ENCODE results near the gene GRID1.

GRID1 gene

DNA sequence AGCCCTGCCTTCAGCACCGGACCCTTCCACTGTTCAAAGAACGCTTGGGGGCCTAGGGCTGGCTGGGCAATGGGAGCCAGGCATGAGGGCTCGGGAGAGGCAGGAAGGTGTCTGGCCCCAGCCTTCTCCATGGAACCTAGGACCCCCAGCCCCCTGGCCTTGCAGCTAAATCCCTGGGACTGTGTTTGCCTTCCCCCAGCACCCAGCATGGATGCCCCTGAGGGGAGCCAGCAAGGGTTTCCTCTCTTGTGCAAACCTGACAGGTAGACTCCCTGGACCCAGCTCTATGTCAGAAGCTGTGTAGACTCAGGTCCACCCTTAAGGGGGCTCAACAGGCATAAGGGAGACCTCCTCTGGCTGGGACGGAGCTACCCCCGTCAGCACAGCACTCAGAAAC, 288.0 kb downstream of the GRID1 start:
- H3K9me3 ChIP-seq (ENCODE audit: control insufficient read depth, insufficient read depth, low read depth, low read length) = no peaks in the 10 kb centered on the region
- no peak overlapping the region for H3K27ac ChIP-seq (ENCODE audit: extremely low read depth, low read depth, low read length)
- H3K4me1 ChIP-seq (ENCODE audit: control insufficient read depth, insufficient read depth, low read length) = no peaks in the 10 kb centered on the region
- TF ChIP-seq ZNF629 (tag by site-specific recombination; IDR thresholded peaks at IDR 0.05) (no peak), ZNF19 (tag by site-specific recombination; IDR thresholded peaks at IDR 0.05; ENCODE audit: low read depth) (no peak), KLF8 (tag by site-specific recombination; IDR thresholded peaks at IDR 0.05) (no peak), SETDB1 (IDR thresholded peaks at IDR 0.05; ENCODE audit: insufficient read length, low read length) (no peak), MYNN (tag by site-specific recombination; IDR thresholded peaks at IDR 0.05; ENCODE audit: borderline replicate concordance) (no peak), ZNF558 (tag by site-specific recombination; IDR thresholded peaks at IDR 0.05) (no peak), ZNF701 (tag by site-specific recombination; IDR thresholded peaks at IDR 0.05) (no peak), ZNF514 (tag by site-specific recombination; IDR thresholded peaks at IDR 0.05) (no peak), ZNF596 (tag by site-specific recombination; IDR thresholded peaks at IDR 0.05) (no peak), KLF16 (tag by site-specific recombination; IDR thresholded peaks at IDR 0.05) (no peak), ZNF677 (tag by site-specific recombination; IDR thresholded peaks at IDR 0.05) (no peak), WT1 (tag by site-specific recombination; IDR thresholded peaks at IDR 0.05) (no peak), KLF10 (tag by site-specific recombination; IDR thresholded peaks at IDR 0.05) (no peak), ZNF354C (tag by site-specific recombination; IDR thresholded peaks at IDR 0.05; ENCODE audit: borderline replicate concordance, low read depth) (no peak), ZNF544 (tag by site-specific recombination; IDR thresholded peaks at IDR 0.05) (no peak)
- TF ChIP-seq, protein P1, sequence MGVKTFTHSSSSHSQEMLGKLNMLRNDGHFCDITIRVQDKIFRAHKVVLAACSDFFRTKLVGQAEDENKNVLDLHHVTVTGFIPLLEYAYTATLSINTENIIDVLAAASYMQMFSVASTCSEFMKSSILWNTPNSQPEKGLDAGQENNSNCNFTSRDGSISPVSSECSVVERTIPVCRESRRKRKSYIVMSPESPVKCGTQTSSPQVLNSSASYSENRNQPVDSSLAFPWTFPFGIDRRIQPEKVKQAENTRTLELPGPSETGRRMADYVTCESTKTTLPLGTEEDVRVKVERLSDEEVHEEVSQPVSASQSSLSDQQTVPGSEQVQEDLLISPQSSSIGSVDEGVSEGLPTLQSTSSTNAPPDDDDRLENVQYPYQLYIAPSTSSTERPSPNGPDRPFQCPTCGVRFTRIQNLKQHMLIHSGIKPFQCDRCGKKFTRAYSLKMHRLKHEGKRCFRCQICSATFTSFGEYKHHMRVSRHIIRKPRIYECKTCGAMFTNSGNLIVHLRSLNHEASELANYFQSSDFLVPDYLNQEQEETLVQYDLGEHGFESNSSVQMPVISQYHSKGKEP (tag by site-specific recombination; IDR thresholded peaks at IDR 0.05) = no peak
- CTCF ChIA-PET = no interaction called here
- H3K36me3 ChIP-seq (ENCODE audit: control insufficient read depth in 2 of 2, insufficient read depth in 1 of 2, low read length in 2 of 2) = no peaks in the 10 kb centered on the region
- POLR2A ChIA-PET = no interaction called here
- no peak overlapping the region for H3K4me3 ChIP-seq (ENCODE audit: low read depth, low read length)

DNA sequence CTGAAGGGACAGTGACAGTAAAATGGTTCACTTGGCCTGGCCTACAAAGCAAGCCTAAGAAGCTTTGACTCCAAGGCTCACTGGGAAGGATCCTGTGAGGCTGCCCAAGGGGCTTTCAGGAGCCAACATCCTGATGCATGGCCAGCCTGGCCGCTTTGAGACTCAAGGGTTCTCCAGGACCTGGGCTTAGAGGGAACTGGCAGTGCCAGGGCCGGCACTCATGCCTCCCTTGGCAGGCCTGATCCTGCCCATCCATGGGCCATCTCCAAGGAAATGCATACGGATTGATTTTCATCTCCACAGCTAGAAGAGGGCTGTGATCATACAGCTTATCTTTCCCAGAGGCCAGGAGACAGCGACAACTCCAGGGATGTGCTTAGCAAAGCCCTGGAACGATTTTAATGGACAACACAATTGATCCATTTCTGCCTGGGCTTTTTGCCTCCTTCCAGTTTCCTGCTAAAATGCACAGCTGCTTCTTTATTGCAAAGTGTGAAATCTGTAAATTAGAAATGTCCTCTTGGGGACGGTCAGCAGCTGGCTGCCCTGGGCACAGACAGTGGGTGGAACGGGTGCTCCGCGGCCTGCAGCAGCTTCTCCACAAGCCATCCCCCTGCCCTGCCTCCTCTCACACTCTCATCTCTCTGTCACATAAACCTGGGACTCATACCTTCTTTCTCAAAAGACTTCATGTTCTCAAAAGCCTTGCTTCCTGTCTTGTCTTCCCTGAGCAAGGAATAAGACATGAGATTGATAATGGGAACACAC, 288.5 kb downstream of the GRID1 start:
- no peaks in the 10 kb centered on the region for H3K36me3 ChIP-seq (ENCODE audit: control insufficient read depth in 2 of 2, insufficient read depth in 1 of 2, low read length in 2 of 2)
- no peaks in the 10 kb centered on the region for H3K9me3 ChIP-seq (ENCODE audit: control insufficient read depth, insufficient read depth, low read depth, low read length)
- no peaks in the 10 kb centered on the region for H3K4me1 ChIP-seq (ENCODE audit: control insufficient read depth, insufficient read depth, low read length)
- ChIA-PET CTCF (no interaction called here), POLR2A (no interaction called here)
- no peak overlapping the region for H3K27ac ChIP-seq (ENCODE audit: extremely low read depth, low read depth, low read length)
- no peak overlapping the region for H3K4me3 ChIP-seq (ENCODE audit: low read depth, low read length)
- TF ChIP-seq, protein P2, sequence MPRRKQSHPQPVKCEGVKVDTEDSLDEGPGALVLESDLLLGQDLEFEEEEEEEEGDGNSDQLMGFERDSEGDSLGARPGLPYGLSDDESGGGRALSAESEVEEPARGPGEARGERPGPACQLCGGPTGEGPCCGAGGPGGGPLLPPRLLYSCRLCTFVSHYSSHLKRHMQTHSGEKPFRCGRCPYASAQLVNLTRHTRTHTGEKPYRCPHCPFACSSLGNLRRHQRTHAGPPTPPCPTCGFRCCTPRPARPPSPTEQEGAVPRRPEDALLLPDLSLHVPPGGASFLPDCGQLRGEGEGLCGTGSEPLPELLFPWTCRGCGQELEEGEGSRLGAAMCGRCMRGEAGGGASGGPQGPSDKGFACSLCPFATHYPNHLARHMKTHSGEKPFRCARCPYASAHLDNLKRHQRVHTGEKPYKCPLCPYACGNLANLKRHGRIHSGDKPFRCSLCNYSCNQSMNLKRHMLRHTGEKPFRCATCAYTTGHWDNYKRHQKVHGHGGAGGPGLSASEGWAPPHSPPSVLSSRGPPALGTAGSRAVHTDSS (tag by site-specific recombination; IDR thresholded peaks at IDR 0.05) = no peak
- TF ChIP-seq ZNF747 (tag by site-specific recombination; IDR thresholded peaks at IDR 0.05) (no peak), ZNF600 (tag by site-specific recombination; IDR thresholded peaks at IDR 0.05) (no peak), ZNF302 (tag by site-specific recombination; IDR thresholded peaks at IDR 0.05; ENCODE audit: low read depth) (no peak), ZNF157 (tag by site-specific recombination; IDR thresholded peaks at IDR 0.05) (no peak), ZNF274 (IDR thresholded peaks at IDR 0.05; ENCODE audit: low read length) (no peak), ZNF274 (tag by site-specific recombination; IDR thresholded peaks at IDR 0.05; ENCODE audit: borderline replicate concordance) (no peak), ZNF133 (tag by site-specific recombination; IDR thresholded peaks at IDR 0.05) (no peak), ZNF2 (tag by site-specific recombination; IDR thresholded peaks at IDR 0.05) (no peak), ZNF341 (tag by site-specific recombination; IDR thresholded peaks at IDR 0.05; ENCODE audit: low read depth) (no peak)
- TF ChIP-seq, protein P3, sequence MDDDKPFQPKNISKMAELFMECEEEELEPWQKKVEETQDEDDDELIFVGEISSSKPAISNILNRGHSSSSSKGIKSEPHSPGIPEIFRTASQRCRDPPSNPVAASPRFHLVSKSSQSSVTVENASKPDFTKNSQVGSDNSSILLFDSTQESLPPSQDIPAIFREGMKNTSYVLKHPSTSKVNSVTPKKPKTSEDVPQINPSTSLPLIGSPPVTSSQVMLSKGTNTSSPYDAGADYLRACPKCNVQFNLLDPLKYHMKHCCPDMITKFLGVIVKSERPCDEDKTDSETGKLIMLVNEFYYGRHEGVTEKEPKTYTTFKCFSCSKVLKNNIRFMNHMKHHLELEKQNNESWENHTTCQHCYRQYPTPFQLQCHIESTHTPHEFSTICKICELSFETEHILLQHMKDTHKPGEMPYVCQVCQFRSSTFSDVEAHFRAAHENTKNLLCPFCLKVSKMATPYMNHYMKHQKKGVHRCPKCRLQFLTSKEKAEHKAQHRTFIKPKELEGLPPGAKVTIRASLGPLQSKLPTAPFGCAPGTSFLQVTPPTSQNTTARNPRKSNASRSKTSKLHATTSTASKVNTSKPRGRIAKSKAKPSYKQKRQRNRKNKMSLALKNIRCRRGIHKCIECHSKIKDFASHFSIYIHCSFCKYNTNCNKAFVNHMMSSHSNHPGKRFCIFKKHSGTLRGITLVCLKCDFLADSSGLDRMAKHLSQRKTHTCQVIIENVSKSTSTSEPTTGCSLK (tag by site-specific recombination; IDR thresholded peaks at IDR 0.05) = no peak
